GM19023 (cell line): Measurements from ENCODE around the gene HCFC1.
"Not testable (repeated sequence)": the region's sequence is repeated elsewhere in the genome, so short reads cannot be mapped to it uniquely, and the experiment has no call there.

Experiments
- ATAC-seq: cut with Tn5 transposase; IDR thresholded peaks from one replicate; pipeline ENCODE4 v1.9.1; 2021; ENCODE audit warnings: mild to moderate bottlenecking, moderate library complexity; ENCODE audit not compliant: unreplicated experiment

HCFC1 gene

DNA sequence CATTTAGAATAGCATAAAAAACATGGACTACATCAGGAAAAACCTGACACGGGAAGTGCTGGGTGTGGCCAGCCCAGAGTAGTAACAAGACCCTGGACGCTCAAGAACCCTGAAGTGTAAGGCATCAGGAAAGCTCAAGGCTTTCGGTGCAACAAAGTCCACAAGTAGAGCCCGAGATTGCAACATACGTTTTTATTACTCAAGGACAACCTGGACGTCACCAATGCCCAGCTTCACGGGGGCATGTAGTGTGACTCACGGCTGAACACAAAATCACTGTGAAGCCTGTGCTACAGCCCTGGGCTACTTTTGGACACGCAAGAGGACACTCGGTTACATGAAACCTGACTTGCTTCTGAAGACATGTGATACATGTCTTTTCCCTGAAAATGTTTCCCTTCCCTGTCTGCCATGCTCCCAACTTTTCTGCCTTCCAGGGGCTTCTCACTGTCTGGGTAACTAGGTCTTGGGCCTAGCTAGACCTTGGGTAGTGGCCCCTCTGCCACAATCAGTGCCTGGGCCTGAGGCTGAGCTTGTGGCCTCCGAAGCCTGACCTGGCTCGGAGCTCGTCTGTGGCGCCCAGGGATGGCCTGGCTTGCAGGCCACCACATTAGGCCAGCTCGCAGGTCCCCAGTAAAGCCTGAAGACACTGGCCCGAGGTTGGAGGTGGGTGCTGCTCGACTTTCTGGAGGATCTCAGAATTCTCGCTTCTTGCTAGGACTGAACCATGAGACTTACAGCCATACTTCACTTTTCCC lies 38.9 kb upstream of the HCFC1 start:
- ATAC-seq = no peak

DNA sequence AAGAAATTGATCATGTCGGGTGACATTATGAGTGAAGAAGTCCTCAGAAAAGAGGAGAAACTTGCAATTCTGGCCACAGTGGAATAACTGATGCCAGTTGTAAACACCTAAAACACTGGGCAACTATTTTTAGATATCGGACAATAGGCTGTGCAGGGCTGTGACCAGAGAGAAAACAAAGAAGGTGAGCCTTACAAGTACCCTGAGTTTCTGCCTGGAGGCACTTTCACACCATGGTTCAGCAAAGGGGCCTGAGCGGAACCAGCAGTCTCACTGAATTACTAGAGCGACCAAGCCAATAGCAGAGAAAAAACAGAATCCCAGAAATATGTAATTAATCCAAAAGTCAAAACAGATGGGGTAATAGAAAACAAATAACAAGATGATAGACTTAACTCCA lies 36.9 kb upstream of the HCFC1 start:
- ATAC-seq = no peak

DNA sequence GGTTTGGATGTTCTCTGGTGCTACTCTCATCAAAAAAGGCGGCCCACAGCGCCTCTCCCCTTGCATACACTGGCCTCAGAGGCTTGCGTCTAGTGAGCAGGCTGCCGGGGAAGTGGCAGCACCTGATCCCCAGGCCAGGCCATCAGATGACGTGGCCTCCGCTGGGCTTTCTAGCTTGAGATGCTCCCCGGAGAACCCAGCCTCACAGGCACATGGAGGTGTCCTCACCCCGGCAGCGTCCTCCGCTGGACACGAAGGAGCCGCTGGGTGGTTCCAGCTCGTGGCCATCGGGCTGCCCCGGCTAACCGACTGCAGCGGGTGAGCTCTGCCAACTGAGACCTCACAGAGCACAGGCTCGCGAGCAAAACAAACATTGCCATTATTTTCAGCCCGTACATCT lies 35.3 kb upstream of the HCFC1 start:
- no peak for ATAC-seq

DNA sequence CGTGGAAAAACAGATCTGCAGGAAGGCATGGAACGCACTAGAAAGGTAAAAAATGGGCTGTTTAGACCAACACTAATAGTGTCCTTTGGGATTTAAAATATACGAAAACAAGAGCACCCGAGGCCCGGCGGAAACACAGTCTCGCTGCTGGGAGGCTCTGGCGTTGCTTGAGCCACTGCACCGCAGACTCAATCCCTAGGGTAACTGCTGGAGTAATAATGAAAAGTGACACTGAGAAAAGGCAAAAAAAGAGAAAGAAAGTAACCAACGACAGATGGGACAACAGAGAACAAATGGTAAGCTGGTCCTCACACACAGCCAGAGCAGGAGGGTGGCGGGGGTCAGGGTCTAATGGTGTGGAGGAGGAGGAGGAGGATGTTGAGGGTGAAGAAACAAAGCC lies 32.7 kb upstream of the HCFC1 start:
- no peak for ATAC-seq

DNA sequence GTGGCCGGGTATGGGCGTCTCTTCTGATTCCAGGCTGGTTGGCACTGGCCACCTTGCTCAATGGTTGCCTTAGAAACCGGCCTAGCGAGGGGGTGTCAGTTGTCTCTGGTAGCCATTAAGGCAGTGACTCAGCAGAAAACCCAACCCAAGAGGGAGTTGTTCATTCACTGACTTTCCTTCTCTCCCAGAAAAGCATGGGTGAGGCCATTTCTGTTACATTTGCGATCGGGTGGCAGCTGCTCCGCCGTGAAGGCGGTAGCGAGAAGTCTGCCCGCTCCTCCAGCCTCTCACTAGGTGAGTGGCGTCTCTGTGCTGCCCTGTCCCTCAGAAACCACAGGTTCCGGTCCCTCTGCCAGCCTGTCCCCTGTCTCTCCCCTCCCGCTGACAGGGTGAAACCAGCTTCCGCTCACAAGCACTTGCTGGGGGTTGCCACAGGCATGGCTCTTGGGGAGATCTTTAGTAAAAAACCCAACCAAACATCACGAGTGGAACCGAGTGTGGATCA lies 30.6 kb upstream of the HCFC1 start:
- ATAC-seq = no peak

DNA sequence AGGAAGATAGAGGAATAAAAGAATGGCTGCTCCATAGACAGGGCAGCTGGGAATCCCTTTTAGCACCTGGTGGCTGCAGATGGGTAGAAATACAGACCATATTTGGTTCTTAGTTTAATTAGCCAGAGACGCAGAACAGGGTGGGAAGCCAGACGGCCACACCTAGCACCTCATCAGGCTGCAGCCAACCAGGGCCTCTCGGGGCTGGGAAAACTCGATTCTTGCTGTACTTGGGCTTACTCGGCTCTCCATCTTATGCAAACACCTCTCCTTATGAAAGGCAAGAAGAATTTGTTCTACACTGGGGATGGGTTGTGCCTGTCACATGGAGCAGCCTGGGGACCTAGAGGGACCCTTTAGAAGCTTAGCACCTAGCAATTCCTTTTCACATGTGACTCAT lies 28.4 kb upstream of the HCFC1 start:
- no peak for ATAC-seq

DNA sequence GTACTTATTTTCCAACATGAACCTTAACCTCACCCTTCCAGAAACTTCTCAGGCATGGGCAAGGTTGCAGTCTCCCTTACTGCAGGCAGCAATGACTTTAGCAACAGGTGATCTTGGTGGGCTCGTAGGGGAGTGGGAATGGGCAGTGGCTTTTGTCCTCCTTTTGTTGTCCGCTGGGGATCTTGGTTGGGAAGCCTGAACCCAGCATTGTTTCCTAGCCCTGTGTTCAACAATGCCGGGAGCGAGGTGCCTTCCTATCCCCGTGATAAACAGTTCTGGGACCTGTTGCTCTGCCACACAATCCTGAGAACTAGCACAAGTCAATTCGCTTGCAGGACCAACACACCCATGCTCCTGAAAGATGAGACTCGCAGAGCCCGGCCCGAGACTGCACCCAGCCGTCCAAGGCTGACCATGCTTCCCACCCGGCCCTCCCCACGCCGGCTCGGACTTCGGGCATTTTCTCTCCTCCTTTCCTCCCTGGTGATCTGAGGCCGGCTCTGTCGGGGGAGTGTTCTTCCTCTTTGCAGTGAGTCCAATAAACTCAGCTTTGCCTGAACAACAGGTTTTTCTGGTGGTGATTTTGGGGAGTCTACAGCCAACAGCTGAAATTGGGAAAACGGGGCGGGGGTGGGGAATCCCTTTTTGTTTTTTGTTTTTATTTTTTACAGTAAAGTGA lies 27.9 kb upstream of the HCFC1 start:
- ATAC-seq = no peak

DNA sequence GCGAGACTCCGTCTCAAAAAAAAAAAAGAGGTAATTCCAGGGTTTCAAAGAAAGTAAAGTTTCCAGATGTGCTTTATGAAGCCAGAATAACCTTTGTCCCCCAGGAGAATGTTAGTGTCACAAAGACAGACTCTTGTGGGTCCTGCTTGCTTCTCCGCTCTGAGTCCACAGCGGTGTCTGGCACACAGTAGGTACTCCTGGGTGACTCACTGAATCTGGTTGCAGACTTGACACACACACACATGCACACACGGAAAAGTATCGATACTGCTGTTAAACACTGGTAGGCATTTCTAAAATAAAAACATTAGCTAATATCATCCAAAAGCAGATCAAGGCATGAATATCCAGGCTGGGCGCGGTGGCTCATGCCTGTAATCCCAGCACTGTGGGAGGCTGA lies 23.9 kb upstream of the HCFC1 start:
- no peak for ATAC-seq

DNA sequence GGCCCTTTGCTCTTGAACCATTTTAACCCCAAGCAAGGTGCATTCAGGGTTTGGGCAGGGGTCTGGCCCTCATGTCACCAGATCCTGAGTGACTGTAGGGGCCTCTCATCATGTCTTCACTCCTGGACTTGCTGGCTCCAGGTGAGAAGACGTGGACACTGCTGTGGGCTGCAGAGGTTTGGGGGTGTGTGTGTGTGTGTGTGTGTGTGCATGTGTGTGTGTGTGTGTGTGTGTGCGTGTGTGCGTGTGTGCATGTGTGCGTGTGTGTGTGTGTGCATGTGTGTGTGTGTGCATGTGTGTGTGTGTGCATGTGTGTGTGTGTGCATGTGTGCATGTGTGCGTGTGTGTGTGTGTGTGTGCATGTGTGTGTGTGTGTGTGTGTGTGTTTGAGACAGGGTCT lies 22.8 kb upstream of the HCFC1 start:
- ATAC-seq = not testable (repeated sequence)

DNA sequence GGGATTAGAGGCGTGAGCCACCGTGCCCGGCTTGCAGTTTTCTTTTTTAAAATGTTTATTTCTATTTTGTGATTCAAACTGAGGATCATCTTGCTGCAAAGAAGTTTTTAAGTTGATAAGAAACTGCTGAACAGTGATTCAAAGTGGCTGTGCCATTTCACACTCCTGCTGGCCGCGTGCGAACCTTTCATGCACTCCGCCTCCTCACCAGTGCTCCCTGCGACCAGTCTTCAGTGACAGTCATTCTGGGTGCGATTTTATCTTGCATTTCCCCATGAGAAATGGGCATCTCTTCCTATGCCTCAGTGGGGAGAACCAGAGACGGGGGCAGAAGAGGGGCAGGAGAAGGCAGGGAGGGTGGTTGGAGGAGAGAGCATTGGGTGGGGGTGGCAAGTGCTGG lies 22.4 kb upstream of the HCFC1 start:
- no peak for ATAC-seq

DNA sequence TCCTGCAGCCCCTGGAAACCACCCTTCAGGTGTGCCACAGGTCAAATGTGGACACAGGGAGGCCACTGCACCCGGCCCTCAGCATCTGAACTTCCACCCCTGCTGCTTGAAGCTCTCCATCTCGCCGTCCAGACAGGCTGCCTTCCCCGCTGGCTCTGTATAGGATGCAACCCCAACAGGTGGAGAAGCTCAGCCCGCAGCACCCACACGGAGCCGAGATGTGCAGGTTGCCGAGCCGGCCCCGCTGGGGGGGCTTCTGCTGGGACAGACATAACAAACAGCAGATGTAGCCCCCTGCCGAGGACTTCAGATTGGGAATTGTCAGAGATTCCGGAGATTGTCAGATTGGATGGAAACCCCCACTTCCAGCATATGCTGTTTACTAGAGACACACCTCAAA lies 21.5 kb upstream of the HCFC1 start:
- no peak for ATAC-seq

DNA sequence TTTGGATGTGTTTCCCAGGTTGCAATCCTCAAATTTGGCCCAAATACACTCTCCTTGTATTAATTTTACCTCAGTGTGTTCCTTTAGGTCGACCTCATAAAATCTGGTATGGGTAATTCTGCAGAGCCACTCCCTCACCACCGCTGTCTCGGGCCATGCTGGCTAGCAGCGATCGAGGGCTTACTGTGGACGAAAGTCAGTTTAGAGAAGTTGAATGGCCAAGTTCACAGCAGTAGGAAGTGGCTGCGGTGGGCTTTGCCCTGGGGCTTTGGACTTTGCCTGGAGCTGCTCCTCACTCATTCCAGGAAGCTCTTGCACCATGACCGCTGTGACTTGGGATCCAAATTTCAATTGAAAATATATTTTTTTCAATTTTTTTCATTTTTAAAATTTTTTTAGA lies 20.6 kb upstream of the HCFC1 start:
- no peak for ATAC-seq

DNA sequence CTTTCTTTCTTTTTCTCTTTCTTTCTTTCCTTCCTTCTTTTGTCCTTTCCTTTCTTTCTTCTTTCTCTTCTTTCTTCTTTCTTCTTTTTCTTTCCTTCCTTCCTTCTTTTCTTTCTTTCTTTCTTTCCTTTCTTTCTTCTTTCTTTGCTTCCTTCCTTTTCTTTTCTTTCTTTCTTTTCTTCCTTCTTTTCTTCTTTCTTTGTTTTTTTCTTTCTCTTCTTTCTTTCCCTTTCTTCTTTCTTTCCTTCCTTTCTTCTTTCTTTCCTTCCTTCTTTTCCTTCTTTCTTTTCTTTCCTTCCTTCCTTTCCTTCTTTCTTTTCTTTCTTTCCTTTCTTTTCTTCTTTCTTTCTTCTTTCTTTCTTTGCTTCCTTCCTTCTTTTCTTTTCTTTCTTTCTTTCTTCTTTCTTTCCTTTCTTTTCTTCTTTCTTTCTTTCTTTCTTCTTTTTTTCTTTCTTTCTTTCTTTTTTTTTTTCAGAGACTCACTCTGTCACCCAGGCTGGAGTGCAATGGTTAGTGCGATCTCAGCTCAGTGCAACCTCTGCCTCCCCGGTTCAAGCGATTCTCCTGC lies 19.5 kb upstream of the HCFC1 start:
- ATAC-seq = no peak

DNA sequence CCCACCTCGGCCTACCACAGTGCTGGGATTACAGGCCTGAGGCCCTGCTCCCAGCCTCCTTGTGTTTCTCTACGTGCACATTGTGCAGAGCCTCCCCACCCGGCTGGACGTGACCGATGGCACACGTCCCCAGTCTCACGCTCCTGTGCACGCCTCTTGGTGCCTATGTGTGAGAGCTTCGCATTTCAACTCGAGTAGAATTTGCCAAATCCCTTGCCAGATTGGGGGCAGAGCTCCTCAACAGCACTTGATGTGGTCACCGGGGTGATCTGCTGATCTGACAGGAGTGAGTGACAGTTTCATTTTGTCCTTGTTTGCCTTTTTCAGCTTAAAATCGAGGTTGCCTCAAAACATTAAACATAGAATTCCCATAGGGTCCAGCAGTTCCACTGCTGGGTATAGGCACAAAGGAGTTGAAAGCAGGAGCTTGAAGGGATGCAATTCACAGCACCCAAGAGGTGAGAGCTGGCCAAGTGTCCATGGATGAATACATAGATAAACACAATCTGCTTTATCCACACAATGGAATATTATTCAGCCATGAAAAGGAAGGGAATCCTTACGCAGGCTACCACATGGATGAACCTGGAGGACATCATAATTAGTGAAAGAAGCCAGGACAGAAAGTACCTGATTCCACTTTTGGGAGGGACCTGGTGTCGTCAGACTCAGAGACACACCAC lies 18.5 kb upstream of the HCFC1 start:
- no peak for ATAC-seq

DNA sequence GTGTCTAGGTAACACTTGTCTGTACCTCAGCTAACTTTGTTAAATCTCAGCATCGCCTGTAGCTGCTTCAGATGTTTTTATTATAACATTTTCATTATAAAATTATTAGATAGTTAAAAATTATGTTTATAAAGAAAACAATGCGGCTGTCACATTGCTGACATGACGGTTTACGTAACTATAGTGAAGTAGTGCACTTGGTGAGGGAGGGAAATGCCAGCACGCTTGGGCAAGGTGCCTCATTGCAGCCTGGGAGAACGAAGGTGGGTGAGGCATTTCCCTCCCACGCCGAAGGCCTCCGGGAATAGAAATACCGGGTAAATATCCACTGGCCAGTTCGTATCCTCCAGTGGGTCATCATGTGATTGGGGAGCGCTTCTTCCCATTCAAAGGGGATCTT lies 16.9 kb upstream of the HCFC1 start:
- ATAC-seq = no peak

DNA sequence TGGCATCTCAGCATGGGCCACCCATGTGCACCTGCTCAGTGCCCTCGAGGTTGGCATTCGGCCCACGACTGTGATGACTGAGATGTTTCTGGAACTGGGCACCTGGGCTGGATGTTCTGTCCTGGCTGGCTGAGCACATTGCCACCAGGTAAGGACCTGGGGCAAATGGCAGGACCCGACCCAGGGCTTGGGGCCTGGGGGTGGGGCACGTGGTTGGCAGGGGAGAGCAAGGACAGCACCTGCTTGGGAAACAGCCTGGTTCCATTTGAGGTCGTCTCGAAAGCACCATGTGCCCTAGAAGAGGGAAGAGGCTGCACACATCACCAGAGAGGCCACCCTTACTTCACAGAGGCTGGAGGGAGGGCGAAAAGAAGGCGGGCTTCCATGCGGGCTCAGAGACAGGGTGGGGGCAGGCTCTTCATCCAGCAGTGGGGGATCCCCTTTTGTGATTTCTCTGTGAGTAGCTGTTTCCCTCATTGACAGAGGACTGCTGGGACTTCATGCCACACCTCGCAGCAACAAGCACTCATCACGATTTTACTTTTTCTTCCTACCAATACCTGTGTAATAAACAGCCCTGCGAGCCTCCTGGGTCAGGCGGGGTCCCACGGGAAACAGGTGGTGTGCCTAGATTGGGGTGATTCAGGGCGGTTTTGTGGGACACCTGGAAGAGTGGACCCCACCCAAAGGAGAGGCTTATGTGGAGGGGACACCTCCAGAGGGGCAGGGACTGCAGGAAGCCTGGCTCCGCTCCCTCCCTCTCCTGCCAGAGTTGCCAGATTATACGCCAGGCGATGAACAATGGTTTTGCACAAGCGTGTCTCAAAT lies 12.9 kb upstream of the HCFC1 start:
- ATAC-seq = peak; percentile 36

DNA sequence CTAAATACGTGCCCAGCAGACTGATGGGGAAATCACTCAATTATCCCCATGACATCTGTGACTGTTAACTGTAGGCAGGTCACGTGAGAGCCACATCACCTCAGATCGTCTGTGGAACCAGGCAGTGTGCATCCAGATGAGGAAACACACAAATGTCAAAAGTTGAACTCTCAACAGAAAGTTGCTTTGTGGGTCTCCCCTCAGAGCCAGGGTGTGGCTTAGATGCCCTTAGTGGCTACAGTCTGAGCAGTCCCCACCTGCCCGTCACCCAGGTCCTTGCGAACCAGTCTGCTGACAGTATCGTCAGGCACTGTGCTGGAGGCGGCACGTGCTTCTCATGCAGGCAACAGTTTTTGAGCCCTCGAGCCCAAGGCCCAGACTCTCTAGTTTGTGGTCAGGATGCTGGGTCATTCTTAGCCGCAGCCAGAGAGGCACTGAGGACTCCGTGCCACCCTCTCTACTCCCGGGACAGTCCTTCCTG lies 11.7 kb upstream of the HCFC1 start:
- ATAC-seq = no peak

DNA sequence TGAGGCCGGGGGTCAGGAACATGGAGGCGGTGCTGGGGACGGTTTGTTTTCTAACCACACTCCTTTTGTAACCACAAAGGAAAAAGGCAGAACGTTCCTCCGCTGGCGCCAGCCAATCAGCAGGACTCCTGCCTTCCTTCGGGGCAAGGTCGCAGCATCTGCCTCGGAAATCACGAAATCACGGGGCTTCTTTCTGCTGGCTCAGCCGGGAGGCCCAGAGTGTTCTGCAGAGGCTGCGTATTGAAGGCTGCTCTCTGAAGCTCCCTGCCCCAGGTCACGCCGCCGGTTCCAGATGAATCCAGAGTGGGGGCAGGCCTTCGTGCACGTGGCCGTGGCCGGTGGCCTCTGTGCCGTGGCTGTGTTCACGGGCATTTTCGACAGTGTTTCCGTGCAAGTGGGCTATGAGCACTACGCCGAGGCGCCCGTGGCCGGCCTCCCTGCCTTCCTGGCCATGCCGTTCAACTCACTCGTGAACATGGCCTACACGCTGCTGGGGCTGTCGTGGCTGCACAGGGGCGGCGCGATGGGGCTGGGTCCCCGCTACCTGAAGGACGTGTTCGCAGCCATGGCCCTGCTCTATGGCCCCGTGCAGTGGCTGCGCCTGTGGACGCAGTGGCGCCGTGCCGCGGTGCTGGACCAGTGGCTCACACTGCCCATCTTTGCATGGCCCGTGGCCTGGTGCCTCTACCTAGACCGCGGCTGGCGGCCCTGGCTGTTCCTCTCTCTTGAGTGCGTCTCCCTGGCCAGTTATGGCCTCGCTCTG lies 10.3 kb upstream of the HCFC1 start:
- ATAC-seq = no peak

DNA sequence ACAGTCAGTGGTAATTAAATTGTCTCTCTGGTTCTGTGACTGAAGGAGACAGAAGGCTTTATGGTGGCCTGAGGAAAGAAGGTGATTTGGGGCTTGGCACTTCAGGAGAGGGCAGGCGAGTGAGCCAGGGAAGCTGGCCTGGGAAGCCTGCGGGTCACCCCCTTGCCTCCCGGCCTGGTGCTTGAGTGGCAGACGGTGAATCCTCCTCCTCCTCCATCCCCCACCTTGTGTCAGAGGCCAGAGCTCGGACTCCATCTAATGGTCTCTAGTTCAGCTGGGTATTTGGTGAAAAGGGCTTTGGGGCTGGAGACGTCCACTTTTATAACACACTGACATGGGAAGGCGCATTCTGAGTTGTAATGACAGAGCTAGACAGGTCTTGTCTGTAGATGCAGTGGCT lies 9.6 kb upstream of the HCFC1 start:
- ATAC-seq = no peak

DNA sequence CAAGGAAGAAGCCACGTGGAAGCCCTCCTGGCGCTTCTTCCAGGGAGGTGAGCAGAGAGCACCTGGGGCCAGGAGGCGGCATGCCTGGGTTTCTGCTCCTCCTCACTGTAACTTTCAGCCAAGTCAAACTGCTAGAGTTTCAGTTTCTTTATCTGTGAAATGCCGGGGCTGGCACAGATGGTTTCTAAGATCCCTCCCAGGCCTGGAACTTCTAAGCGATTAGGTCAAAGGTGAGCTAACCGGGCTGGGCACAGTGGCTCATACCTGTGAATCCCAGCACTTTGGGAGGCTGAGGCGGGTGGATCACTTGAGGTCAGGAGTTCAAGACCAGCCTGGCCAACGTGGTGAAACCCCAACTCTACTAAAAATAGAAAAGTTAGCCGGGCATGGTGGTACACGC lies 8.8 kb upstream of the HCFC1 start:
- ATAC-seq = not testable (repeated sequence)
